GM23338 (cell line): ENCODE measurements around the gene ZNF527.

Source experiments
- CREB1 ChIP-seq: fragments of 250-450 bp; sonication (Bioruptor Pico); IDR thresholded peaks from 2 replicates; pipeline ENCODE4 v1.5.0; 2020; ENCODE audit warnings: low read depth, mild to moderate bottlenecking, moderate library complexity
- EZH2 ChIP-seq: fragments of 200-600 bp; sonication (generic); IDR thresholded peaks from one replicate; pipeline ENCODE4 v1.8.0; 2017; ENCODE audit warnings: antibody characterized with exemption, mild to moderate bottlenecking, low read depth; ENCODE audit not compliant: unreplicated experiment
- EZH2phosphoT487 ChIP-seq: fragments of 200-600 bp; sonication (generic); IDR thresholded peaks from one replicate; pipeline ENCODE4 v1.8.1; 2018; ENCODE audit warnings: antibody characterized with exemption; ENCODE audit not compliant: unreplicated experiment
- JUNB ChIP-seq: IDR thresholded peaks from one replicate; pipeline ENCODE4 v1.6.1; 2016; ENCODE audit warnings: antibody characterized with exemption; ENCODE audit not compliant: unreplicated experiment
- NANOG ChIP-seq: IDR thresholded peaks from 2 replicates; pipeline ENCODE4 v1.6.1; 2016; ENCODE audit warnings: antibody characterized with exemption, borderline replicate concordance
- POLR2AphosphoS5 ChIP-seq: IDR thresholded peaks from 2 replicates; pipeline ENCODE4 v1.6.1; 2016; ENCODE audit warnings: antibody characterized with exemption, low read depth
- STAT1 ChIP-seq: IDR thresholded peaks from one replicate; pipeline ENCODE4 v1.6.1; 2016; ENCODE audit warnings: antibody characterized with exemption; ENCODE audit not compliant: unreplicated experiment
- ZNF114 ChIP-seq: fragments of 250-450 bp; sonication (Bioruptor Pico); IDR thresholded peaks from 2 replicates; pipeline ENCODE4 v1.5.0; 2020; ENCODE audit warnings: mild to moderate bottlenecking, moderate library complexity
- ZNF331 ChIP-seq: fragments of 250-450 bp; sonication (Bioruptor Pico); IDR thresholded peaks from 2 replicates; pipeline ENCODE4 v1.5.0; 2020; ENCODE audit warnings: low read depth, mild to moderate bottlenecking, moderate library complexity
- TF ChIP-seq, protein P1 (sequence below), 2 experiments: fragments of 200-600 bp in 1 of 2; sonication (generic) in 1 of 2; conservative IDR thresholded peaks; 2 replicates each; pipeline versions ENCODE4 v1.5.1 to v1.6.1; 2016 to 2017; ENCODE audit warnings: antibody characterized with exemption in 2 of 2, low read depth in 2 of 2, mild to moderate bottlenecking in 2 of 2, moderate library complexity in 1 of 2
- TF ChIP-seq, protein P2 (sequence below): IDR thresholded peaks from one replicate; pipeline ENCODE4 v1.6.1; 2018; ENCODE audit warnings: antibody characterized with exemption; ENCODE audit not compliant: unreplicated experiment
- TF ChIP-seq, protein P3 (sequence below): IDR thresholded peaks from 2 replicates; pipeline ENCODE4 v1.6.1; 2016; ENCODE audit warnings: antibody characterized with exemption
- TF ChIP-seq, protein P4 (sequence below): fragments of 250-450 bp; sonication (Bioruptor Pico); IDR thresholded peaks from 2 replicates; pipeline ENCODE4 v1.5.0; 2020; ENCODE audit warnings: mild to moderate bottlenecking, moderate library complexity

DNA sequence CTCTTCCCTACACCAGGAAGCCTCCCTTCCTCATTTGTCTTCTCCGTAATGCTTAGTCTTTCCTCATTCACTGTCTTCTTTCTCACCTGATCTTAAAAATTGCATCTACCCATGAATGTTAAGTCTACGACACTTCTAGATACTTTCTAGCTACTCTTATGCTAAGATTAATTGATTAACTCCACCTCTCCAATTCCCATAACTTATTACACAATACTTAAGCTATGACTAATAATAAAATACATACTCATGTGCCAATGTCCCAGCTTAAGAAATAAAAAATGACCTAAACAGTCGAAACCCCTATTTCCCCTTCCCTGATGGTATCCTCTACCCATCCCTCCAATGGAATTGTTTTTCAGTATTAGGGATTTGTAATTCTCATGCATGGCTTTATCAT lies 22.8 kb upstream of the ZNF527 start:
- no peak for TF ChIP-seq EZH2
- no peak for TF ChIP-seq POLR2AphosphoS5
- TF ChIP-seq, protein P1, sequence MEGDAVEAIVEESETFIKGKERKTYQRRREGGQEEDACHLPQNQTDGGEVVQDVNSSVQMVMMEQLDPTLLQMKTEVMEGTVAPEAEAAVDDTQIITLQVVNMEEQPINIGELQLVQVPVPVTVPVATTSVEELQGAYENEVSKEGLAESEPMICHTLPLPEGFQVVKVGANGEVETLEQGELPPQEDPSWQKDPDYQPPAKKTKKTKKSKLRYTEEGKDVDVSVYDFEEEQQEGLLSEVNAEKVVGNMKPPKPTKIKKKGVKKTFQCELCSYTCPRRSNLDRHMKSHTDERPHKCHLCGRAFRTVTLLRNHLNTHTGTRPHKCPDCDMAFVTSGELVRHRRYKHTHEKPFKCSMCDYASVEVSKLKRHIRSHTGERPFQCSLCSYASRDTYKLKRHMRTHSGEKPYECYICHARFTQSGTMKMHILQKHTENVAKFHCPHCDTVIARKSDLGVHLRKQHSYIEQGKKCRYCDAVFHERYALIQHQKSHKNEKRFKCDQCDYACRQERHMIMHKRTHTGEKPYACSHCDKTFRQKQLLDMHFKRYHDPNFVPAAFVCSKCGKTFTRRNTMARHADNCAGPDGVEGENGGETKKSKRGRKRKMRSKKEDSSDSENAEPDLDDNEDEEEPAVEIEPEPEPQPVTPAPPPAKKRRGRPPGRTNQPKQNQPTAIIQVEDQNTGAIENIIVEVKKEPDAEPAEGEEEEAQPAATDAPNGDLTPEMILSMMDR (conservative IDR thresholded peaks at IDR 0.05; ENCODE audit: low read depth in 2 of 2) = no peak
- TF ChIP-seq, protein P2, sequence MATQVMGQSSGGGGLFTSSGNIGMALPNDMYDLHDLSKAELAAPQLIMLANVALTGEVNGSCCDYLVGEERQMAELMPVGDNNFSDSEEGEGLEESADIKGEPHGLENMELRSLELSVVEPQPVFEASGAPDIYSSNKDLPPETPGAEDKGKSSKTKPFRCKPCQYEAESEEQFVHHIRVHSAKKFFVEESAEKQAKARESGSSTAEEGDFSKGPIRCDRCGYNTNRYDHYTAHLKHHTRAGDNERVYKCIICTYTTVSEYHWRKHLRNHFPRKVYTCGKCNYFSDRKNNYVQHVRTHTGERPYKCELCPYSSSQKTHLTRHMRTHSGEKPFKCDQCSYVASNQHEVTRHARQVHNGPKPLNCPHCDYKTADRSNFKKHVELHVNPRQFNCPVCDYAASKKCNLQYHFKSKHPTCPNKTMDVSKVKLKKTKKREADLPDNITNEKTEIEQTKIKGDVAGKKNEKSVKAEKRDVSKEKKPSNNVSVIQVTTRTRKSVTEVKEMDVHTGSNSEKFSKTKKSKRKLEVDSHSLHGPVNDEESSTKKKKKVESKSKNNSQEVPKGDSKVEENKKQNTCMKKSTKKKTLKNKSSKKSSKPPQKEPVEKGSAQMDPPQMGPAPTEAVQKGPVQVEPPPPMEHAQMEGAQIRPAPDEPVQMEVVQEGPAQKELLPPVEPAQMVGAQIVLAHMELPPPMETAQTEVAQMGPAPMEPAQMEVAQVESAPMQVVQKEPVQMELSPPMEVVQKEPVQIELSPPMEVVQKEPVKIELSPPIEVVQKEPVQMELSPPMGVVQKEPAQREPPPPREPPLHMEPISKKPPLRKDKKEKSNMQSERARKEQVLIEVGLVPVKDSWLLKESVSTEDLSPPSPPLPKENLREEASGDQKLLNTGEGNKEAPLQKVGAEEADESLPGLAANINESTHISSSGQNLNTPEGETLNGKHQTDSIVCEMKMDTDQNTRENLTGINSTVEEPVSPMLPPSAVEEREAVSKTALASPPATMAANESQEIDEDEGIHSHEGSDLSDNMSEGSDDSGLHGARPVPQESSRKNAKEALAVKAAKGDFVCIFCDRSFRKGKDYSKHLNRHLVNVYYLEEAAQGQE = no peak
- no peak for TF ChIP-seq JUNB
- no peak for TF ChIP-seq ZNF114
- TF ChIP-seq CREB1 = no peak
- no peak for TF ChIP-seq ZNF331
- TF ChIP-seq EZH2phosphoT487 = no peak
- no peak for TF ChIP-seq STAT1
- no peak for TF ChIP-seq NANOG
- TF ChIP-seq, protein P3, sequence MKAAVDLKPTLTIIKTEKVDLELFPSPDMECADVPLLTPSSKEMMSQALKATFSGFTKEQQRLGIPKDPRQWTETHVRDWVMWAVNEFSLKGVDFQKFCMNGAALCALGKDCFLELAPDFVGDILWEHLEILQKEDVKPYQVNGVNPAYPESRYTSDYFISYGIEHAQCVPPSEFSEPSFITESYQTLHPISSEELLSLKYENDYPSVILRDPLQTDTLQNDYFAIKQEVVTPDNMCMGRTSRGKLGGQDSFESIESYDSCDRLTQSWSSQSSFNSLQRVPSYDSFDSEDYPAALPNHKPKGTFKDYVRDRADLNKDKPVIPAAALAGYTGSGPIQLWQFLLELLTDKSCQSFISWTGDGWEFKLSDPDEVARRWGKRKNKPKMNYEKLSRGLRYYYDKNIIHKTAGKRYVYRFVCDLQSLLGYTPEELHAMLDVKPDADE = no peak
- TF ChIP-seq, protein P4, sequence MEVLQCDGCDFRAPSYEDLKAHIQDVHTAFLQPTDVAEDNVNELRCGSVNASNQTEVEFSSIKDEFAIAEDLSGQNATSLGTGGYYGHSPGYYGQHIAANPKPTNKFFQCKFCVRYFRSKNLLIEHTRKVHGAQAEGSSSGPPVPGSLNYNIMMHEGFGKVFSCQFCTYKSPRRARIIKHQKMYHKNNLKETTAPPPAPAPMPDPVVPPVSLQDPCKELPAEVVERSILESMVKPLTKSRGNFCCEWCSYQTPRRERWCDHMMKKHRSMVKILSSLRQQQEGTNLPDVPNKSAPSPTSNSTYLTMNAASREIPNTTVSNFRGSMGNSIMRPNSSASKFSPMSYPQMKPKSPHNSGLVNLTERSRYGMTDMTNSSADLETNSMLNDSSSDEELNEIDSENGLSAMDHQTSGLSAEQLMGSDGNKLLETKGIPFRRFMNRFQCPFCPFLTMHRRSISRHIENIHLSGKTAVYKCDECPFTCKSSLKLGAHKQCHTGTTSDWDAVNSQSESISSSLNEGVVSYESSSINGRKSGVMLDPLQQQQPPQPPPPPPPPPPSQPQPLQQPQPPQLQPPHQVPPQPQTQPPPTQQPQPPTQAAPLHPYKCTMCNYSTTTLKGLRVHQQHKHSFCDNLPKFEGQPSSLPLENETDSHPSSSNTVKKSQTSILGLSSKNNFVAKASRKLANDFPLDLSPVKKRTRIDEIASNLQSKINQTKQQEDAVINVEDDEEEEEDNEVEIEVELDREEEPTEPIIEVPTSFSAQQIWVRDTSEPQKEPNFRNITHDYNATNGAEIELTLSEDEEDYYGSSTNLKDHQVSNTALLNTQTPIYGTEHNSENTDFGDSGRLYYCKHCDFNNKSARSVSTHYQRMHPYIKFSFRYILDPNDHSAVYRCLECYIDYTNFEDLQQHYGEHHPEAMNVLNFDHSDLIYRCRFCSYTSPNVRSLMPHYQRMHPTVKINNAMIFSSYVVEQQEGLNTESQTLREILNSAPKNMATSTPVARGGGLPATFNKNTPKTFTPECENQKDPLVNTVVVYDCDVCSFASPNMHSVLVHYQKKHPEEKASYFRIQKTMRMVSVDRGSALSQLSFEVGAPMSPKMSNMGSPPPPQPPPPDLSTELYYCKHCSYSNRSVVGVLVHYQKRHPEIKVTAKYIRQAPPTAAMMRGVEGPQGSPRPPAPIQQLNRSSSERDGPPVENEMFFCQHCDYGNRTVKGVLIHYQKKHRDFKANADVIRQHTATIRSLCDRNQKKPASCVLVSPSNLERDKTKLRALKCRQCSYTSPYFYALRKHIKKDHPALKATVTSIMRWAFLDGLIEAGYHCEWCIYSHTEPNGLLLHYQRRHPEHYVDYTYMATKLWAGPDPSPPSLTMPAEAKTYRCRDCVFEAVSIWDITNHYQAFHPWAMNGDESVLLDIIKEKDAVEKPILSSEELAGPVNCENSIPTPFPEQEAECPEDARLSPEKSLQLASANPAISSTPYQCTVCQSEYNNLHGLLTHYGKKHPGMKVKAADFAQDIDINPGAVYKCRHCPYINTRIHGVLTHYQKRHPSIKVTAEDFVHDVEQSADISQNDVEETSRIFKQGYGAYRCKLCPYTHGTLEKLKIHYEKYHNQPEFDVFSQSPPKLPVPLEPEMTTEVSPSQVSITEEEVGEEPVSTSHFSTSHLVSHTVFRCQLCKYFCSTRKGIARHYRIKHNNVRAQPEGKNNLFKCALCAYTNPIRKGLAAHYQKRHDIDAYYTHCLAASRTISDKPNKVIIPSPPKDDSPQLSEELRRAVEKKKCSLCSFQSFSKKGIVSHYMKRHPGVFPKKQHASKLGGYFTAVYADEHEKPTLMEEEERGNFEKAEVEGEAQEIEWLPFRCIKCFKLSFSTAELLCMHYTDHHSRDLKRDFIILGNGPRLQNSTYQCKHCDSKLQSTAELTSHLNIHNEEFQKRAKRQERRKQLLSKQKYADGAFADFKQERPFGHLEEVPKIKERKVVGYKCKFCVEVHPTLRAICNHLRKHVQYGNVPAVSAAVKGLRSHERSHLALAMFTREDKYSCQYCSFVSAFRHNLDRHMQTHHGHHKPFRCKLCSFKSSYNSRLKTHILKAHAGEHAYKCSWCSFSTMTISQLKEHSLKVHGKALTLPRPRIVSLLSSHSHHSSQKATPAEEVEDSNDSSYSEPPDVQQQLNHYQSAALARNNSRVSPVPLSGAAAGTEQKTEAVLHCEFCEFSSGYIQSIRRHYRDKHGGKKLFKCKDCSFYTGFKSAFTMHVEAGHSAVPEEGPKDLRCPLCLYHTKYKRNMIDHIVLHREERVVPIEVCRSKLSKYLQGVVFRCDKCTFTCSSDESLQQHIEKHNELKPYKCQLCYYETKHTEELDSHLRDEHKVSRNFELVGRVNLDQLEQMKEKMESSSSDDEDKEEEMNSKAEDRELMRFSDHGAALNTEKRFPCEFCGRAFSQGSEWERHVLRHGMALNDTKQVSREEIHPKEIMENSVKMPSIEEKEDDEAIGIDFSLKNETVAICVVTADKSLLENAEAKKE (CRISPR knock-in tag) = no peak
